K562 (cell line): Measurements from ENCODE around the gene NDUFS6.

Experiments
- ELF4 ChIP-seq: fragments of 450-650 bp; formaldehyde crosslinking; IDR thresholded peaks from 2 replicates; pipeline ENCODE4 v1.4.0; 2022; ENCODE audit warnings: missing genetic modification characterization
- SMC3 ChIP-seq: conservative IDR thresholded peaks from 2 replicates; pipeline ENCODE4 v1.6.1; 2011; ENCODE audit warnings: low read depth, low read length, improper control_type of control experiment; ENCODE audit not compliant: insufficient read depth
- SP2 ChIP-seq: IDR thresholded peaks from 2 replicates; pipeline ENCODE4 v1.6.1; 2011; ENCODE audit warnings: mild to moderate bottlenecking, low read depth, low read length, moderate library complexity; ENCODE audit not compliant: poor library complexity, severe bottlenecking; ENCODE audit errors: extremely low read depth
- TAL1 ChIP-seq: fragments of 450-650 bp; IDR thresholded peaks from 2 replicates; pipeline ENCODE4 v1.6.1; 2016; ENCODE audit warnings: mild to moderate bottlenecking
- XRCC5 ChIP-seq: fragments of 200-400 bp; formaldehyde crosslinking; IDR thresholded peaks from 2 replicates; pipeline ENCODE4 v1.6.1; 2017; ENCODE audit warnings: low read depth, mild to moderate bottlenecking, low read length
- ZC3H4 ChIP-seq: sonication (generic); formaldehyde crosslinking; IDR thresholded peaks from 2 replicates; pipeline ENCODE4 v1.9.0; 2021; ENCODE audit warnings: missing genetic modification reagents, borderline replicate concordance
- ZNF133 ChIP-seq: fragments of 250-450 bp; sonication (Bioruptor Pico); IDR thresholded peaks from 2 replicates; pipeline ENCODE4 v1.4.0; 2020; ENCODE audit warnings: mild to moderate bottlenecking
- ZNF274 ChIP-seq: IDR thresholded peaks from 2 replicates; pipeline ENCODE4 v1.6.1; 2011; ENCODE audit warnings: low read depth, mild to moderate bottlenecking, low read length, moderate library complexity, borderline replicate concordance
- ZNF696 ChIP-seq: fragments of 250-450 bp; sonication (Bioruptor Pico); conservative IDR thresholded peaks from 2 replicates; pipeline ENCODE4 v1.4.0; 2020; ENCODE audit warnings: mild to moderate bottlenecking, moderate library complexity
- TF ChIP-seq, protein P1 (sequence below): sonication (generic); formaldehyde crosslinking; IDR thresholded peaks from 2 replicates; pipeline ENCODE4 v1.8.1; 2022; ENCODE audit warnings: missing genetic modification reagents

DNA sequence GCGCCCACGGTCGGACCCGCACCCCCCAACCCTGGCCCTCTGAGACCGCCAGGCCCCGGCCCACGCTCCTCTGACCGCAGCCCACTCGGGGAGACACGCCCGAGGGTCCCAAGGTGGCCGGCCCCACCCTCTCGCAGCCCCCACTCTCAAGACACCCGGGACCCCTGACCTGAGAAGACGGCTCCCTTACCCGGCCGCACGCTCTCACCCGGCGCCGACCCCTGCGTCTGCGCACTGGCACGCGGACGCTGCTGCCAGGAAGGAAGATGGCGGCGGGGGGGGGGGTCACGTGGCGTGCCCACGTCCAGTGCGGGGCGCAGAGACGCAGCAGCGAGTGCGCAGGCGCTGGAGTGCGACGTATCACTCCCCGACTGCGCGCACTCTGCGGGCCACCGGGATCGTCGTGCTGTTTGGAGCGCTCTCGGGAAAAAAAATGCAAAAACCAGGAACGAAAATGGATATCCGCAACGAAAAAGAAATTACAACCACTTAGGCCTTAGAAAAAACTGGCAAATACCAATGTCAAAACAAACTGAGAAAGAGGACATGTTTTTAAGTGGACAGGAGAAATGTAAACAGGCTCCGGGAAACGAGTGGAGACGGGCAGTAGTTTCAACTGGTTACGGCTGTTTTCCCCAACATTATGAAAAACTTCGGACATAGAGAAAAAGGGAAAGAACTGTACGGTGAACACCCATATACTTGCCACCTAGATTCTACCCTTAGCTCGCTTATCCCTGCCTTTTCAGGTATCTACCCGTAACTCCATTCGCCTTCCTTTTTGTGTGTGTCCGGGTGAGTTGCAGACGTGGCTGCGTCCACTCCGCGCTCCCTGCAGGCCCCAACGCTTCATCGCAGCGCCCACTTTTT is 1.4 kb upstream of the NDUFS6 start, which contains the start of gene MRPL36:
- TF ChIP-seq XRCC5: no peak
- TF ChIP-seq SMC3: no peak
- no peak for TF ChIP-seq ZNF274
- TF ChIP-seq, protein P1, sequence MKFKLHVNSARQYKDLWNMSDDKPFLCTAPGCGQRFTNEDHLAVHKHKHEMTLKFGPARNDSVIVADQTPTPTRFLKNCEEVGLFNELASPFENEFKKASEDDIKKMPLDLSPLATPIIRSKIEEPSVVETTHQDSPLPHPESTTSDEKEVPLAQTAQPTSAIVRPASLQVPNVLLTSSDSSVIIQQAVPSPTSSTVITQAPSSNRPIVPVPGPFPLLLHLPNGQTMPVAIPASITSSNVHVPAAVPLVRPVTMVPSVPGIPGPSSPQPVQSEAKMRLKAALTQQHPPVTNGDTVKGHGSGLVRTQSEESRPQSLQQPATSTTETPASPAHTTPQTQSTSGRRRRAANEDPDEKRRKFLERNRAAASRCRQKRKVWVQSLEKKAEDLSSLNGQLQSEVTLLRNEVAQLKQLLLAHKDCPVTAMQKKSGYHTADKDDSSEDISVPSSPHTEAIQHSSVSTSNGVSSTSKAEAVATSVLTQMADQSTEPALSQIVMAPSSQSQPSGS (CRISPR knock-in tag): no peak; the same call in 1 of the 2 replicates
- no peak for TF ChIP-seq ELF4 (CRISPR knock-in tag)
- no peak for TF ChIP-seq ZNF696 (CRISPR knock-in tag)
- TF ChIP-seq TAL1: no peak
- no peak for TF ChIP-seq ZNF133 (CRISPR knock-in tag)
- TF ChIP-seq ZC3H4 (CRISPR knock-in tag): no peak
- TF ChIP-seq SP2: no peak
